Spleen (tissue), 7 donors: ENCODE data around the gene CACNA2D2.

Experiments
- CTCF ChIP-seq, 11 experiments: fragments of 200-600 bp in 7 of 11; fragments of 450-650 bp in 4 of 11; sonication (generic) in 4 of 11; IDR thresholded peaks in 8 of 11; conservative IDR thresholded peaks in 3 of 11; 1 replicate in 7 of 11; 2 replicates in 4 of 11; pipeline versions ENCODE4 v1.4.0 to v1.8.0; 2016 to 2021; ENCODE audit warnings: antibody characterized with exemption in 11 of 11, inconsistent platforms in 4 of 11, mild to moderate bottlenecking in 1 of 11
- POLR2A ChIP-seq, 3 donors: fragments of 450-650 bp; IDR thresholded peaks; one replicate each; pipeline ENCODE4 v1.5.1; 2017; ENCODE audit warnings: antibody characterized with exemption in 3 of 3, mild to moderate bottlenecking in 1 of 3
- POLR2AphosphoS5 ChIP-seq, 3 donors: sonication (generic); formaldehyde crosslinking; IDR thresholded peaks; one replicate each; pipeline ENCODE4 v1.5.1; 2017; ENCODE audit warnings: antibody characterized with exemption in 3 of 3
- donor health status: DM: no; HTN: no; CAD: no; lungs with moderate emphysema.
- donor health status: DM: no; HTN: no; CAD: no.
- donor health status: DM: no; HTN: no; CAD: no.

GRCh38 chr3:50551681-50552435 is 48.4 kb upstream of the CACNA2D2 start:
- TF ChIP-seq CTCF (IDR thresholded peaks at IDR 0.05 in 8 of 11, conservative IDR thresholded peaks at IDR 0.05 in 3 of 11), result peak in 1 of 11 experiments; percentile 8
- no peak for TF ChIP-seq POLR2AphosphoS5 (IDR thresholded peaks at IDR 0.05)
- TF ChIP-seq POLR2A (IDR thresholded peaks at IDR 0.05), result no peak
